Transverse colon (tissue), 4 donors: ENCODE data around the gene BICDL1.

Experiments used
- EP300 ChIP-seq: sonication (generic); formaldehyde crosslinking; IDR thresholded peaks from one replicate; pipeline ENCODE4 v1.6.1; 2017; ENCODE audit warnings: antibody characterized with exemption, low read depth
- POLR2AphosphoS5 ChIP-seq, 3 donors: sonication (generic); formaldehyde crosslinking; IDR thresholded peaks; one replicate each; pipeline ENCODE4 v1.6.1; 2016; ENCODE audit warnings: antibody characterized with exemption in 3 of 3
- TF ChIP-seq, protein P1 (sequence below), 5 experiments: fragments of 200-600 bp in 3 of 5; fragments of 450-650 bp in 2 of 5; sonication (generic) in 3 of 5; IDR thresholded peaks; 1 replicate in 2 of 5; 2 replicates in 3 of 5; pipeline ENCODE4 v1.5.1; 2016 to 2017; ENCODE audit warnings: antibody characterized with exemption in 5 of 5, inconsistent platforms in 3 of 5, mild to moderate bottlenecking in 2 of 5, moderate library complexity in 1 of 5

DNA sequence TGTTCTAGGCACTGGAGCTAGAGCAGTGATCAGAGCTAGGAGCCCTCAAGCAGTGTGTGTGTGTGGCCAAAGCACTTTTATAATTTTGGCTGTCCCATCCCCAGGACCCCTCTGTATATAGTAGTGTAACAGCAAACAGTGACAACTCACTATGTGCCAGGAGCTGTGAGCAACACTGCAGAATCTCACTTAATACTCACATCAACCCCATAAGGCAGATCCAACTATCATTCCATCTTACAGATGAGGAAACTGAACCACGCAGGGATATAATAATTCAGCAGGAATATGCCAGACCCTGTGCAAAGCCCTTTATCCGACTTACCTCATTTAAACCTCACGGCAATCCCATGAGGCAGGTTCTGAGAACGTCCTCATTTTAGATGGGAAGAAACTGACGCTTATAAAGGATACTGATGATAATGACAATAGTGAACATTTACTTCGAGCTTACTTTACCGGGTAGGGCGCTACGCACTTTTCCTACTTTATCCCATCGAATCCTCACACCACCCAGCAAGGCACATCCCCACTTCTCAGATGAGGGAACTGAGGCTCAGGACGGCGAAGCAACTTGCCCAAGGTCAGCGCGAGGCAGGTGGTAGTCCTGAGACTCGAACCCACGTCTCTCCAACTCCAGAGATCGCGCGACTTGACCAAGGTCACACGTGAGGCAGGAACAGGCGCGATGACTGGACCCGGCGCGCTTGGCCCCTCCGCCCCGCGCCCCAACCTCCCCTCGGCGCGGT is 126.8 kb downstream of the BICDL1 start:
- TF ChIP-seq, protein P1, sequence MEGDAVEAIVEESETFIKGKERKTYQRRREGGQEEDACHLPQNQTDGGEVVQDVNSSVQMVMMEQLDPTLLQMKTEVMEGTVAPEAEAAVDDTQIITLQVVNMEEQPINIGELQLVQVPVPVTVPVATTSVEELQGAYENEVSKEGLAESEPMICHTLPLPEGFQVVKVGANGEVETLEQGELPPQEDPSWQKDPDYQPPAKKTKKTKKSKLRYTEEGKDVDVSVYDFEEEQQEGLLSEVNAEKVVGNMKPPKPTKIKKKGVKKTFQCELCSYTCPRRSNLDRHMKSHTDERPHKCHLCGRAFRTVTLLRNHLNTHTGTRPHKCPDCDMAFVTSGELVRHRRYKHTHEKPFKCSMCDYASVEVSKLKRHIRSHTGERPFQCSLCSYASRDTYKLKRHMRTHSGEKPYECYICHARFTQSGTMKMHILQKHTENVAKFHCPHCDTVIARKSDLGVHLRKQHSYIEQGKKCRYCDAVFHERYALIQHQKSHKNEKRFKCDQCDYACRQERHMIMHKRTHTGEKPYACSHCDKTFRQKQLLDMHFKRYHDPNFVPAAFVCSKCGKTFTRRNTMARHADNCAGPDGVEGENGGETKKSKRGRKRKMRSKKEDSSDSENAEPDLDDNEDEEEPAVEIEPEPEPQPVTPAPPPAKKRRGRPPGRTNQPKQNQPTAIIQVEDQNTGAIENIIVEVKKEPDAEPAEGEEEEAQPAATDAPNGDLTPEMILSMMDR (IDR thresholded peaks at IDR 0.05), result no peak
- no peak for TF ChIP-seq EP300
- TF ChIP-seq POLR2AphosphoS5 (IDR thresholded peaks at IDR 0.05), result no peak
